ENCODE results near the gene PLK3. TPM values are rescaled to one million over a fixed set of nuclear protein-coding genes. Genes with fewer than 3 reads are reported as not detected.
"Not testable (repeated sequence)": the region's sequence is repeated elsewhere in the genome, so short reads cannot be mapped to it uniquely, and the experiment has no call there.

PLK3 gene
- total and polyA plus RNA-seq, 8 donors: 8.1 to 47.2 (median 13.1) TPM

DNA sequence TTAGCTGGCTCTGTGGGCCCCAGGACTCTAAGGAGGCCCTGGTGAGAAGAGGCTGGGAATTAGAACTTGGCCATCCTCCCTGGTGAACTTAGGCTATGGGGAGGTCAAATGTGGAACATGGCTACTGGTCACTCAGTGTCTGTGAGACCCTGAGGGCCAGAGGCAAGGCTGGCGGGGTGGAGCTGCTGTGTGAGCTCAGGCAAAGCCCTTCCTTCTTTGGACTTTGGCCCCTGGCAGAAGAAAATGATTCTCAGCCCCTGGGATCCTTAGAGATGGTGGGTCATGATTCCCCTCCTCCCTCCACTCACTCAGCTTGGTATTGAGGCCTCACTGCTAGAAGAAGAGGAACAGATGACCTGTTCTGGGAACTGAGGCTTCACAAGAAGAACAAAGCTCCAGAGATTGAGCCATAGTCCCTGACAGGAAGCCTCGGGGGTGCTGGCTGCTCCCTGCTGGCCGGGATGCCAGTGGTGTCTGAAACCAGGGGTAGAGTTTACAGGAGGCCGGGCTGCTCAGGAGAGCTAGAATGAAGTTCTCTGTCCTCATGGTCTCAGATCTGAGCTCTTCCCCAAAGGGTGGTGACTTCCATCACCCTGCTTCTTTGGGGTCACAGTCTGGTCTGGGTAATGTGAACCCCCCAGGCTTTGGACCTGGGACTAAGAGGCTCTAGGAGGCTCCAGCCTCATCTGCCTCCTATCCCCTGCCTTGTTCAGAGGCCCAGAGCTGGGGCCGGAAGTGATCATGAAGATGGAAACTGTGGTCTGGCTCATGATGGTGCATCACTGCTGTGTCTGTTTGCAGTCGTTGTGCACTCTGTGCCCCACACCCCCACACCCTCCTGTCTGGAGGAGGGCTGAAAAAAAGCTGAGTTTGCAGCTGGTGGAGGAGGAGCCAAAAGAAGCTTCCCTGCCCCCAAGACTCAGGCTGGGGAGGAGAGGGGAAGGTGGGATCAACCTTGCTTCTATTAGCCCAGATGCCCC is 9.1 kb downstream of the PLK3 start:
- DNase-seq (peak in 2 of 4 donors; percentile 84 to 86), ATAC-seq (peak; percentile 2)
- TF ChIP-seq, protein P1, sequence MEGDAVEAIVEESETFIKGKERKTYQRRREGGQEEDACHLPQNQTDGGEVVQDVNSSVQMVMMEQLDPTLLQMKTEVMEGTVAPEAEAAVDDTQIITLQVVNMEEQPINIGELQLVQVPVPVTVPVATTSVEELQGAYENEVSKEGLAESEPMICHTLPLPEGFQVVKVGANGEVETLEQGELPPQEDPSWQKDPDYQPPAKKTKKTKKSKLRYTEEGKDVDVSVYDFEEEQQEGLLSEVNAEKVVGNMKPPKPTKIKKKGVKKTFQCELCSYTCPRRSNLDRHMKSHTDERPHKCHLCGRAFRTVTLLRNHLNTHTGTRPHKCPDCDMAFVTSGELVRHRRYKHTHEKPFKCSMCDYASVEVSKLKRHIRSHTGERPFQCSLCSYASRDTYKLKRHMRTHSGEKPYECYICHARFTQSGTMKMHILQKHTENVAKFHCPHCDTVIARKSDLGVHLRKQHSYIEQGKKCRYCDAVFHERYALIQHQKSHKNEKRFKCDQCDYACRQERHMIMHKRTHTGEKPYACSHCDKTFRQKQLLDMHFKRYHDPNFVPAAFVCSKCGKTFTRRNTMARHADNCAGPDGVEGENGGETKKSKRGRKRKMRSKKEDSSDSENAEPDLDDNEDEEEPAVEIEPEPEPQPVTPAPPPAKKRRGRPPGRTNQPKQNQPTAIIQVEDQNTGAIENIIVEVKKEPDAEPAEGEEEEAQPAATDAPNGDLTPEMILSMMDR (IDR thresholded peaks at IDR 0.05): no peak
- intact Hi-C loops (cut with DNase I): no loop called here
- H3K4me3 ChIP-seq: peak overlapping the region; percentile 2 to 25
- H3K4me1 ChIP-seq: peaks cover 46 to 99% of the 10 kb centered on the region in 2 donors
- no peaks in the 10 kb centered on the region for H3K9me3 ChIP-seq
- no peaks in the 10 kb centered on the region for H3K27me3 ChIP-seq
- H3K36me3 ChIP-seq: peaks cover 0 to 35% of the 10 kb centered on the region in 2 donors
- peak overlapping the region; percentile 97 to 99 for H3K27ac ChIP-seq

DNA sequence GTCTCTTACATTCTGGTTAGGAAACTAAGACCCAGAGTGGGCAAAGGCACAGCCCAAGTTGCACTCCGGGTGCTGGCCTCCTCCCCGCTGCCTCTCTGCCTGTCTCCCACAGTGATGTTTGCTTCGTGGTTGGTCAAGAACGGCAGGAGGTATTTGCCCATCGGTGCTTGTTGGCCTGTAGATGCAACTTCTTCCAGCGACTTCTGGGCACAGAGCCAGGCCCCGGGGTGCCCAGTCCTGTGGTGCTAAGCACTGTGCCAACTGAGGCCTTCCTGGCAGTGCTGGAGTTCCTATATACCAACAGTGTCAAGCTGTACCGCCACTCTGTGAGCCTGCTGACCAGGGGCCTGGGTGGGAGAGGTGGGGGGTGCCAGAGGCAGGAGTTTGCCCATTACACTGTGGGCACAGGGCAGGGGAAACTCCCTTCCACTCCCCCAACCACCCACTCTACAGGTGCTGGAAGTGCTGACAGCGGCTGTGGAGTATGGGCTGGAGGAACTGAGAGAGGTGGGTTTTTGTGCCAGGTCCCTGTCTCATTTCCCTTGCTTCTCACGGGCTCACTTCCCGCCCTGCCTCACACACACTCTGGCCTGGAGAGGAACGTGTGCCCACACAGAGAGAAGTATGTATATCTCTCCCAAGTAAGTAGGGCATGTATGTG is 10.1 kb downstream of the PLK3 start:
- H3K9me3 ChIP-seq: no peaks in the 10 kb centered on the region
- H3K27me3 ChIP-seq: no peaks in the 10 kb centered on the region
- H3K27ac ChIP-seq: peak overlapping the region; percentile 97 to 99
- peaks cover 46 to 99% of the 10 kb centered on the region in 2 donors for H3K4me1 ChIP-seq
- intact Hi-C loops (cut with DNase I): no loop called here
- H3K4me3 ChIP-seq: peak overlapping the region in 1 of 2 donors; percentile 25
- TF ChIP-seq, protein P1 (IDR thresholded peaks at IDR 0.05): no peak
- DNase-seq (peak in 2 of 4 donors; percentile 79 to 89), ATAC-seq (no peak)
- peaks cover 0 to 32% of the 10 kb centered on the region in 2 donors for H3K36me3 ChIP-seq

DNA sequence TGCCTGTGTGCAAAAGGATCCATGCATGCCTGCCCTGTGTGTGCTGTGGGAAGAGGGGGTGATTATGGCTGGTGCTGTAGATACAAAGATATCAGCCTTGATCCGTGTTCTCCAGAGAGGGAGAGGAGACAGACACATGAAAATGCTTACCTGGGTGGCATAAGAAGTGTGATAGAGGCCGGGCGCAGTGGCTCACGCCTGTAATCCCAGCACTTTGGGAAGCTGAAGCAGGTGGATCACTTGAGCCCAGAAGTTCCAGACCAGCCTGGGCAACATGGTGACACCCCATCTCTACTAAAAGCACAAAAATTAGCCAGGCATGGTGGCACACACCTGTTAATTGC is 10.6 kb downstream of the PLK3 start:
- H3K9me3 ChIP-seq; H3K4me3 ChIP-seq; intact Hi-C loops (cut with DNase I); ATAC-seq; H3K27me3 ChIP-seq: not testable (repeated sequence)
- Histone ChIP-seq H3K27ac (peak overlapping the region; percentile 97 to 99), H3K4me1 (peaks cover 46 to 98% of the 10 kb centered on the region in 2 donors), H3K36me3 (peaks cover 0 to 32% of the 10 kb centered on the region in 2 donors)
- DNase-seq: peak in 1 of 4 donors; percentile 17

DNA sequence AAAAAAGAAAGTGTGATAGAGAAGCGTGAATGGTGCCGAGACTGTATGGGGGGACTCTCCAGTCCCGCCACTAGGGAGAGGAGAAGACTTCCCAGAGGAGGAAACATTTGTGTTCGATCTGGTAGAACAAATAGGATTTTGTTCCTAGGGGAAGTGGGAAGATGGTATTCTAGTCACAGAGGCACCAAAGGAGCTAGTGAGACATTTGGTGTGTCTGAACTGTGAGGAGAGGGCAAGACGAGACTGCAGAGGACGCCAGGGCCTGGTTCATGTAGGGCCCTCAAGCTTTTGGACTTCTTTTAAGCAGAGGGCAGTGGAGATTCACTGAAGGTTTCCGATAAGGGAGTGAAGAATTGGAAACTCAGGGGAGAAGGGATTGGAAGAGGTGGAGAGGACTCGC is 11.1 kb downstream of the PLK3 start:
- intact Hi-C loops (cut with DNase I): no loop called here
- no peaks in the 10 kb centered on the region for H3K9me3 ChIP-seq
- peak in 1 of 4 donors; percentile 5 for DNase-seq
- TF ChIP-seq, protein P1 (IDR thresholded peaks at IDR 0.05): no peak
- H3K27me3 ChIP-seq: no peaks in the 10 kb centered on the region
- H3K27ac ChIP-seq: peak overlapping the region; percentile 23 to 99
- H3K4me1 ChIP-seq: peaks cover 42 to 93% of the 10 kb centered on the region in 2 donors
- H3K36me3 ChIP-seq: peaks cover 0 to 30% of the 10 kb centered on the region in 2 donors
- no peak for ATAC-seq
- no peak overlapping the region for H3K4me3 ChIP-seq

DNA sequence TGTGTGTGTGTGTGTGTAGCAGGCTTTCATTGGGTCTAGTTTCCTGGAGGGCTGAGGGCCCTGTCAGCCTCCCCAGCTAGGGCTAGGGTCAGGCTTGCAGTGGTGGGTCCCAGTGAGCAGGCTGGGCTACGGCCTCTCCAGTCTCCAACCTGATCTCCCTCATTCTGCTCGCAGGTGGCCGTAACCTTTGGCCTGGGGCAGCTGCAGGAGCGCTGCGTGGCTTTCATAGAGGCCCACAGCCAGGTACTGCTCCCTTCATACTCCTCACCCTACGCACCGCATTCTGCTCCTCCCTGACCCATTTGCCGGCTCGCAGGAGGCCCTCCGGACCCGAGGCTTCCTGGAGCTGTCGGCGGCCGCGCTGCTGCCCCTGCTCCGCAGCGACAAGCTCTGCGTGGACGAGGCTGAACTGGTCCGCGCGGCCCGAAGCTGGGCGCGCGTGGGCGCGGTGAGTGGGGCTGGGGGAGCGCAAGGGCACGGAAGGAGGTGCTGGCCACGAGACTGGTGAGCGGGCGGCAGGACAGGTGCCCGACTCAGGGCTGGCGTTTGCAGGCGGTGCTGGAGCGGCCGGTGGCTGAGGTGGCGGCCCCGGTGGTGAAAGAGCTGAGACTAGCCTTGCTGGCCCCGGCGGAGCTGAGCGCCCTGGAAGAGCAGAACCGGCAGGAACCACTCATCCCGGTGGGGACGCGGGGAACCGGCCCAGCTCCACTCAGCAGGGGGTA is 12.8 kb downstream of the PLK3 start:
- no peaks in the 10 kb centered on the region for H3K27me3 ChIP-seq
- peak overlapping the region; percentile 71 to 88 for H3K27ac ChIP-seq
- TF ChIP-seq, protein P1 (IDR thresholded peaks at IDR 0.05): no peak
- ATAC-seq (peak; percentile 6), DNase-seq (peak in 2 of 4 donors; percentile 43 to 84)
- peaks cover 0 to 23% of the 10 kb centered on the region in 2 donors for H3K36me3 ChIP-seq
- intact Hi-C loops (cut with DNase I): no loop called here
- peaks cover 28 to 76% of the 10 kb centered on the region in 2 donors for H3K4me1 ChIP-seq
- H3K9me3 ChIP-seq: no peaks in the 10 kb centered on the region
- peak overlapping the region; percentile 27 to 47 for H3K4me3 ChIP-seq

DNA sequence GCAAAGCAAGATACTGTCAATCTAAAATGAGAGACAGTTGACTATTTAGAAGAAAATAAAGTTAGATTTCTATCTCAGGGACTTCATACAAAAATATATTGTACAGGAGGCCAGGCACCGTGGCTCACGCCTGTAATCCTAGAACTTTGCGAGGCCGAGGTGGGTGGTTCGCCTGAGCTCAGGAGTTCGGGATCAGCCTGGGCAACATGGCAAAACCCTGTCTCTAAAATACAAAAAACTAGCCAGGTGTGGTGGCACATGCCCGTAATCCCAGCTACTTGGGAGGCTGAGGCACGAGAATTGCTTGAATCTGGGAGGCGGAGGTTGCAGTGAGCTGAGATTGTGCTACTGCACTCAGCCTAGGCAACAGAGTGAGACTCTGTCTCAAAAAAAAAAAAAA is 15.7 kb downstream of the PLK3 start:
- H3K4me3 ChIP-seq; intact Hi-C loops (cut with DNase I); H3K27me3 ChIP-seq; H3K9me3 ChIP-seq; ATAC-seq: not testable (repeated sequence)
- peaks cover 7 to 67% of the 10 kb centered on the region in 2 donors for H3K4me1 ChIP-seq
- DNase-seq: peak in 1 of 4 donors; percentile 30
- H3K27ac ChIP-seq: peak overlapping the region in 1 of 2 donors; percentile 4
- H3K36me3 ChIP-seq: peaks cover 0 to 23% of the 10 kb centered on the region in 2 donors
